Measurements from ENCODE around the gene ARL8B. TPM values are rescaled to one million over a fixed set of nuclear protein-coding genes. Genes with fewer than 3 reads are reported as not detected.

Gene ARL8B
- total and polyA plus RNA-seq, 4 donors: 20.2 to 36.2 (median 24.2) TPM

DNA sequence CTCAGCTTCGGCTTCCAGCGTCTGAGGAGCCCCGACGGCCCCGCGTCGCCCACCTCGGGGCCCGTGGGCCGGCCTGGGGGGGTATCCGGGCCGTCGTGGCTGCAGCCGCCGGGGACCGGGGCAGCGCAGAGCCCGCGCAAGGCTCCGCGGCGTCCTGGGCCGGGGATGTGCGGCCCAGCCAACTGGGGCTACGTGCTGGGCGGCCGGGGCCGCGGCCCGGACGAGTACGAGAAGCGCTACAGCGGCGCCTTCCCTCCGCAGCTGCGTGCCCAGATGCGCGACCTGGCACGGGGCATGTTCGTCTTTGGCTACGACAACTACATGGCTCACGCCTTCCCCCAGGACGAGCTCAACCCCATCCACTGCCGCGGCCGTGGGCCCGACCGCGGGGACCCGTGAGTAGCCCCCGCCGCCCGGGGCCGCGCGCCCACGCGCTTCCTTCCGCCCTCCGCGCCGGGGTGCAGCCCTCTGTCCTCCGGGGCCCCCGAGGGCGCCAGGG, 65.9 kb downstream of the ARL8B start:
- H3K9me3 ChIP-seq (ENCODE audit: control insufficient read depth in 4 of 4, low read length in 3 of 4): no peaks in the 10 kb centered on the region
- peak overlapping the region; percentile 89 to 99 (median 98) for H3K4me3 ChIP-seq (ENCODE audit: low read depth in 1 of 3, low read length in 3 of 3)
- TF ChIP-seq RXRA (IDR thresholded peaks at IDR 0.05) (no peak), EGR1 (IDR thresholded peaks at IDR 0.05; ENCODE audit: low read depth in 2 of 2) (no peak), FOXA2 (IDR thresholded peaks at IDR 0.05) (no peak), GABPA (IDR thresholded peaks at IDR 0.05 in 1 of 2, conservative IDR thresholded peaks at IDR 0.05 in 1 of 2) (no peak), YY1 (IDR thresholded peaks at IDR 0.05) (no peak), JUND (IDR thresholded peaks at IDR 0.05) (no peak), FOXA1 (IDR thresholded peaks at IDR 0.05) (no peak), RAD21 (IDR thresholded peaks at IDR 0.05) (no peak), HNF4A (conservative IDR thresholded peaks at IDR 0.05) (no peak), NR2F2 (IDR thresholded peaks at IDR 0.05) (no peak), SP1 (IDR thresholded peaks at IDR 0.05) (no peak), HNF4G (IDR thresholded peaks at IDR 0.05) (no peak), TAF1 (conservative IDR thresholded peaks at IDR 0.05) (no peak)
- TF ChIP-seq, protein P1, sequence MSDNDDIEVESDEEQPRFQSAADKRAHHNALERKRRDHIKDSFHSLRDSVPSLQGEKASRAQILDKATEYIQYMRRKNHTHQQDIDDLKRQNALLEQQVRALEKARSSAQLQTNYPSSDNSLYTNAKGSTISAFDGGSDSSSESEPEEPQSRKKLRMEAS (IDR thresholded peaks at IDR 0.05): no peak
- TF ChIP-seq, protein P2, sequence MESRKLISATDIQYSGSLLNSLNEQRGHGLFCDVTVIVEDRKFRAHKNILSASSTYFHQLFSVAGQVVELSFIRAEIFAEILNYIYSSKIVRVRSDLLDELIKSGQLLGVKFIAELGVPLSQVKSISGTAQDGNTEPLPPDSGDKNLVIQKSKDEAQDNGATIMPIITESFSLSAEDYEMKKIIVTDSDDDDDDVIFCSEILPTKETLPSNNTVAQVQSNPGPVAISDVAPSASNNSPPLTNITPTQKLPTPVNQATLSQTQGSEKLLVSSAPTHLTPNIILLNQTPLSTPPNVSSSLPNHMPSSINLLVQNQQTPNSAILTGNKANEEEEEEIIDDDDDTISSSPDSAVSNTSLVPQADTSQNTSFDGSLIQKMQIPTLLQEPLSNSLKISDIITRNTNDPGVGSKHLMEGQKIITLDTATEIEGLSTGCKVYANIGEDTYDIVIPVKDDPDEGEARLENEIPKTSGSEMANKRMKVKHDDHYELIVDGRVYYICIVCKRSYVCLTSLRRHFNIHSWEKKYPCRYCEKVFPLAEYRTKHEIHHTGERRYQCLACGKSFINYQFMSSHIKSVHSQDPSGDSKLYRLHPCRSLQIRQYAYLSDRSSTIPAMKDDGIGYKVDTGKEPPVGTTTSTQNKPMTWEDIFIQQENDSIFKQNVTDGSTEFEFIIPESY (IDR thresholded peaks at IDR 0.05): no peak
- TF ChIP-seq, protein P3, sequence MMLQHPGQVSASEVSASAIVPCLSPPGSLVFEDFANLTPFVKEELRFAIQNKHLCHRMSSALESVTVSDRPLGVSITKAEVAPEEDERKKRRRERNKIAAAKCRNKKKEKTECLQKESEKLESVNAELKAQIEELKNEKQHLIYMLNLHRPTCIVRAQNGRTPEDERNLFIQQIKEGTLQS (IDR thresholded peaks at IDR 0.05): no peak
- TF ChIP-seq, protein P4, sequence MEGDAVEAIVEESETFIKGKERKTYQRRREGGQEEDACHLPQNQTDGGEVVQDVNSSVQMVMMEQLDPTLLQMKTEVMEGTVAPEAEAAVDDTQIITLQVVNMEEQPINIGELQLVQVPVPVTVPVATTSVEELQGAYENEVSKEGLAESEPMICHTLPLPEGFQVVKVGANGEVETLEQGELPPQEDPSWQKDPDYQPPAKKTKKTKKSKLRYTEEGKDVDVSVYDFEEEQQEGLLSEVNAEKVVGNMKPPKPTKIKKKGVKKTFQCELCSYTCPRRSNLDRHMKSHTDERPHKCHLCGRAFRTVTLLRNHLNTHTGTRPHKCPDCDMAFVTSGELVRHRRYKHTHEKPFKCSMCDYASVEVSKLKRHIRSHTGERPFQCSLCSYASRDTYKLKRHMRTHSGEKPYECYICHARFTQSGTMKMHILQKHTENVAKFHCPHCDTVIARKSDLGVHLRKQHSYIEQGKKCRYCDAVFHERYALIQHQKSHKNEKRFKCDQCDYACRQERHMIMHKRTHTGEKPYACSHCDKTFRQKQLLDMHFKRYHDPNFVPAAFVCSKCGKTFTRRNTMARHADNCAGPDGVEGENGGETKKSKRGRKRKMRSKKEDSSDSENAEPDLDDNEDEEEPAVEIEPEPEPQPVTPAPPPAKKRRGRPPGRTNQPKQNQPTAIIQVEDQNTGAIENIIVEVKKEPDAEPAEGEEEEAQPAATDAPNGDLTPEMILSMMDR (IDR thresholded peaks at IDR 0.05; ENCODE audit: low read depth, low read length, missing input control): no peak
- TF ChIP-seq, protein P5, sequence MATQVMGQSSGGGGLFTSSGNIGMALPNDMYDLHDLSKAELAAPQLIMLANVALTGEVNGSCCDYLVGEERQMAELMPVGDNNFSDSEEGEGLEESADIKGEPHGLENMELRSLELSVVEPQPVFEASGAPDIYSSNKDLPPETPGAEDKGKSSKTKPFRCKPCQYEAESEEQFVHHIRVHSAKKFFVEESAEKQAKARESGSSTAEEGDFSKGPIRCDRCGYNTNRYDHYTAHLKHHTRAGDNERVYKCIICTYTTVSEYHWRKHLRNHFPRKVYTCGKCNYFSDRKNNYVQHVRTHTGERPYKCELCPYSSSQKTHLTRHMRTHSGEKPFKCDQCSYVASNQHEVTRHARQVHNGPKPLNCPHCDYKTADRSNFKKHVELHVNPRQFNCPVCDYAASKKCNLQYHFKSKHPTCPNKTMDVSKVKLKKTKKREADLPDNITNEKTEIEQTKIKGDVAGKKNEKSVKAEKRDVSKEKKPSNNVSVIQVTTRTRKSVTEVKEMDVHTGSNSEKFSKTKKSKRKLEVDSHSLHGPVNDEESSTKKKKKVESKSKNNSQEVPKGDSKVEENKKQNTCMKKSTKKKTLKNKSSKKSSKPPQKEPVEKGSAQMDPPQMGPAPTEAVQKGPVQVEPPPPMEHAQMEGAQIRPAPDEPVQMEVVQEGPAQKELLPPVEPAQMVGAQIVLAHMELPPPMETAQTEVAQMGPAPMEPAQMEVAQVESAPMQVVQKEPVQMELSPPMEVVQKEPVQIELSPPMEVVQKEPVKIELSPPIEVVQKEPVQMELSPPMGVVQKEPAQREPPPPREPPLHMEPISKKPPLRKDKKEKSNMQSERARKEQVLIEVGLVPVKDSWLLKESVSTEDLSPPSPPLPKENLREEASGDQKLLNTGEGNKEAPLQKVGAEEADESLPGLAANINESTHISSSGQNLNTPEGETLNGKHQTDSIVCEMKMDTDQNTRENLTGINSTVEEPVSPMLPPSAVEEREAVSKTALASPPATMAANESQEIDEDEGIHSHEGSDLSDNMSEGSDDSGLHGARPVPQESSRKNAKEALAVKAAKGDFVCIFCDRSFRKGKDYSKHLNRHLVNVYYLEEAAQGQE (IDR thresholded peaks at IDR 0.05): no peak
- DNase-seq (ENCODE audit: low spot score): peak; percentile 48
- peak overlapping the region; percentile 95 to 99 for H3K27ac ChIP-seq (ENCODE audit: low read depth in 1 of 2, low read length in 2 of 2)
- peak overlapping the region; percentile 97 to 98 for H3K9ac ChIP-seq (ENCODE audit: low read depth in 1 of 2, low read length in 2 of 2)
- no peaks in the 10 kb centered on the region for H3K27me3 ChIP-seq (ENCODE audit: control insufficient read depth in 4 of 4, insufficient read depth in 4 of 4, low read length in 3 of 4)
- WGBS: under 1% methylated on average over 66 of the region's 66 CpGs
- H3K36me3 ChIP-seq (ENCODE audit: control insufficient read depth in 4 of 4, insufficient read depth in 3 of 4, low read depth in 1 of 4, low read length in 3 of 4): peaks cover 0 to under 1% (median 0%) of the 10 kb centered on the region in 4 donors
- H3K4me1 ChIP-seq (ENCODE audit: control insufficient read depth in 4 of 4, insufficient read depth in 4 of 4, low read length in 3 of 4): peaks cover 8 to 35% (median 19%) of the 10 kb centered on the region in 4 donors

Data from liver (tissue), 9 donors.